Measurements from ENCODE around the gene REST. TPM values are rescaled to one million over a fixed set of nuclear protein-coding genes. Genes with fewer than 3 reads are reported as not detected.

The REST gene
- total RNA-seq, 2 experiments from 2014 or later = 45.1 to 46.1 TPM

GRCh38 chr4:56981795-56982201 is 74.1 kb downstream of the REST start:
- DNase-seq (no peak), ATAC-seq (no peak)
- Mint-ChIP-seq H3K27me3 (ENCODE audit: low read depth) (no peaks in the 10 kb centered on the region), H3K4me1 (ENCODE audit: low read depth) (peaks cover 40% of the 10 kb centered on the region), H3K4me3 (peak overlapping the region; percentile 92), H3K9me3 (ENCODE audit: insufficient read depth) (no peaks in the 10 kb centered on the region), H3K27ac (peak overlapping the region; percentile 22), H3K36me3 (ENCODE audit: low read depth) (peaks cover 53% of the 10 kb centered on the region)
- CTCF ChIA-PET = interaction anchor here (1.2 kb wide), 1 partner anchor 18 kb away, joined by 3 read pairs; no protein-coding TSS in a partner anchor
- POLR2A ChIA-PET = interaction anchor here (1.3 kb wide), 1 partner anchor 9 kb away, joined by 3 read pairs; no protein-coding TSS in a partner anchor

GRCh38 chr4:56986192-56986591 is 78.5 kb downstream of the REST start:
- ChIA-PET POLR2A (no interaction called here), CTCF (no interaction called here)
- H3K4me1 Mint-ChIP-seq (ENCODE audit: low read depth) = peaks cover 40% of the 10 kb centered on the region
- H3K27ac Mint-ChIP-seq = no peak overlapping the region
- H3K27me3 Mint-ChIP-seq (ENCODE audit: low read depth) = no peaks in the 10 kb centered on the region
- H3K4me3 Mint-ChIP-seq = no peak overlapping the region
- DNase-seq = no peak
- no peak for ATAC-seq
- peaks cover 65% of the 10 kb centered on the region for H3K36me3 Mint-ChIP-seq (ENCODE audit: low read depth)
- H3K9me3 Mint-ChIP-seq (ENCODE audit: insufficient read depth) = no peaks in the 10 kb centered on the region

- H3K4me1 Mint-ChIP-seq (ENCODE audit: low read depth) = peaks cover 33% of the 10 kb centered on the region
- H3K4me3 Mint-ChIP-seq = no peak overlapping the region
- ChIA-PET CTCF (no interaction called here), POLR2A (no interaction called here)
- no peak for DNase-seq
- peaks cover 64% of the 10 kb centered on the region for H3K36me3 Mint-ChIP-seq (ENCODE audit: low read depth)
- H3K27me3 Mint-ChIP-seq (ENCODE audit: low read depth) = no peaks in the 10 kb centered on the region
- no peaks in the 10 kb centered on the region for H3K9me3 Mint-ChIP-seq (ENCODE audit: insufficient read depth)
- H3K27ac Mint-ChIP-seq = no peak overlapping the region
- ATAC-seq = no peak
These were observed 79.3 kb downstream of the REST start for GRCh38 chr4:56986952-56987351.

GRCh38 chr4:56990109-56990905 is 82.6 kb downstream of the REST start:
- peaks cover 67% of the 10 kb centered on the region for H3K36me3 Mint-ChIP-seq (ENCODE audit: low read depth)
- H3K27me3 Mint-ChIP-seq (ENCODE audit: low read depth) = no peaks in the 10 kb centered on the region
- ChIA-PET CTCF (interaction anchor here (1.1 to 2.8 kb wide), 2 partner anchors 10 to 11 kb away, joined by 3 to 15 read pairs; partner anchors contain the start of genes NOA1 and POLR2B), POLR2A (interaction anchor here (1.1 to 1.5 kb wide), 2 partner anchors 8 to 12 kb away, joined by 3 to 7 read pairs; partner anchors contain the start of gene POLR2B)
- no peaks in the 10 kb centered on the region for H3K9me3 Mint-ChIP-seq (ENCODE audit: insufficient read depth)
- no peak overlapping the region for H3K27ac Mint-ChIP-seq
- no peak for DNase-seq
- H3K4me1 Mint-ChIP-seq (ENCODE audit: low read depth) = peaks cover 16% of the 10 kb centered on the region
- ATAC-seq = no peak
- H3K4me3 Mint-ChIP-seq = no peak overlapping the region

GRCh38 chr4:56995525-56995924 is 87.8 kb downstream of the REST start:
- POLR2A ChIA-PET = interaction anchor here (1.1 kb wide), 1 partner anchor 17 kb away, joined by 4 read pairs; the partner anchor contains the start of gene POLR2B
- peaks cover 68% of the 10 kb centered on the region for H3K36me3 Mint-ChIP-seq (ENCODE audit: low read depth)

GRCh38 chr4:56999751-57000150 is 92.1 kb downstream of the REST start:
- H3K4me3 Mint-ChIP-seq = no peak overlapping the region

More at GRCh38 chr4:56995525-56995924, 87.8 kb downstream of the REST start:
- no peaks in the 10 kb centered on the region for H3K9me3 Mint-ChIP-seq (ENCODE audit: insufficient read depth)
- DNase-seq = no peak
- no peak for ATAC-seq
- no peak overlapping the region for H3K27ac Mint-ChIP-seq
- CTCF ChIA-PET = interaction anchor here (0.7 kb wide), 1 partner anchor 272 kb away, joined by 3 read pairs; no protein-coding TSS in a partner anchor
- no peak overlapping the region for H3K4me3 Mint-ChIP-seq
- H3K27me3 Mint-ChIP-seq (ENCODE audit: low read depth) = no peaks in the 10 kb centered on the region
- peaks cover 2% of the 10 kb centered on the region for H3K4me1 Mint-ChIP-seq (ENCODE audit: low read depth)

GRCh38 chr4:57013543-57014120 is 105.9 kb downstream of the REST start:
- Mint-ChIP-seq H3K27me3 (ENCODE audit: low read depth) (no peaks in the 10 kb centered on the region), H3K9me3 (ENCODE audit: insufficient read depth) (no peaks in the 10 kb centered on the region), H3K36me3 (ENCODE audit: low read depth) (peaks cover 58% of the 10 kb centered on the region), H3K4me1 (ENCODE audit: low read depth) (peaks cover 6% of the 10 kb centered on the region), H3K27ac (no peak overlapping the region), H3K4me3 (no peak overlapping the region)
- CTCF ChIA-PET = no interaction called here
- no peak for ATAC-seq
- POLR2A ChIA-PET = no interaction called here
- DNase-seq = no peak

More at GRCh38 chr4:56999751-57000150, 92.1 kb downstream of the REST start:
- Mint-ChIP-seq H3K36me3 (ENCODE audit: low read depth) (peaks cover 63% of the 10 kb centered on the region), H3K27ac (no peak overlapping the region), H3K4me1 (ENCODE audit: low read depth) (no peaks in the 10 kb centered on the region), H3K27me3 (ENCODE audit: low read depth) (no peaks in the 10 kb centered on the region), H3K9me3 (ENCODE audit: insufficient read depth) (no peaks in the 10 kb centered on the region)
- ChIA-PET POLR2A (interaction anchor here (0.7 kb wide), 1 partner anchor 12 kb away, joined by 3 read pairs; no protein-coding TSS in a partner anchor), CTCF (interaction anchor here (0.9 to 1.6 kb wide), 3 partner anchors 8 to 18 kb away, joined by 3 to 4 read pairs (median 3); no protein-coding TSS in a partner anchor)
- DNase-seq (no peak), ATAC-seq (no peak)

Other genes starting within 250 kb of the REST start
- gene HOPX, start 226.6 kb upstream of the REST start, total RNA-seq = 10 to 100 TPM; 63.6 to 67.4 TPM
- 1 to 10 TPM; 5.7 to 9.4 TPM for gene SPINK2, start 86.2 kb upstream of the REST start, total RNA-seq
- gene NOA1, start 69.7 kb downstream of the REST start, total RNA-seq = 10 to 100 TPM; 19.1 to 21.9 TPM
- gene POLR2B, start 71.0 kb downstream of the REST start, total RNA-seq = 100 to 1,000 TPM; 121 to 122 TPM
- not detected for gene IGFBP7, start 202.5 kb downstream of the REST start, total RNA-seq

All from activated CD8-positive, alpha-beta T cell treated with anti-CD3 and anti-CD28 coated beads, Interleukin-2, amount 10 ng/mL, durations not matched to agents 7 days and 5 days (primary cell).